HL-60 (cell line): ENCODE results near the gene PIGK.

ENCODE experiments used
- DNase-seq, 2 experiments: peaks; one replicate each; pipeline ENCODE4 v3.0.0-alpha.2; 2010 to 2020; ENCODE audit warnings: low read depth in 1 of 2, low spot score in 1 of 2
- H3K27ac ChIP-seq: fragments of 250-450 bp; sonication (Bioruptor Pico); replicated peaks from 2 replicates; pipeline ENCODE4 v1.5.1; 2020; ENCODE audit warnings: mild to moderate bottlenecking, moderate library complexity
- H3K27me3 ChIP-seq: fragments of 250-450 bp; sonication (Bioruptor Pico); 2 replicates; pipeline ENCODE4 v1.5.1; 2021; ENCODE audit warnings: mild to moderate bottlenecking, moderate library complexity; ENCODE audit not compliant: insufficient read depth, poor library complexity, severe bottlenecking
- H3K4me3 ChIP-seq: replicated peaks from 2 replicates; pipeline ENCODE4 v1.5.1; 2011; ENCODE audit warnings: mild to moderate bottlenecking, control low read depth, low read length; ENCODE audit not compliant: insufficient read depth
- CTCF ChIP-seq: IDR thresholded peaks from one replicate; pipeline ENCODE4 v1.5.1; 2011; ENCODE audit warnings: low read length, control low read depth, inconsistent platforms; ENCODE audit not compliant: insufficient read depth
- GABPA ChIP-seq: IDR thresholded peaks from 2 replicates; pipeline ENCODE4 v1.6.1; 2012; ENCODE audit warnings: low read depth
- POLR2AphosphoS5 ChIP-seq: IDR thresholded peaks from 2 replicates; pipeline ENCODE4 v1.6.1; 2012; ENCODE audit warnings: low read depth
- REST ChIP-seq: IDR thresholded peaks from 2 replicates; pipeline ENCODE4 v1.6.1; 2012; ENCODE audit warnings: low read depth; ENCODE audit not compliant: insufficient replicate concordance
- SPI1 ChIP-seq: IDR thresholded peaks from 2 replicates; pipeline ENCODE4 v1.6.1; 2012; ENCODE audit warnings: low read depth, mild to moderate bottlenecking, borderline replicate concordance
- long read RNA-seq: library from polyadenylated mRNA; unstranded; transcript quantifications from one replicate; pipeline ENCODE4 v2.0.0, GENCODE V29; 2020

Gene PIGK
- long read RNA-seq, full-length matches to known transcripts = 278 of 317 reads
- long read RNA-seq, partial matches to known transcripts = 3 of 317 reads
- long read RNA-seq, other reads (novel, unspliced or antisense) = 36 of 317 reads

- Histone ChIP-seq H3K27me3 (no peaks in the 10 kb centered on the region), H3K27ac (peak within 1 kb of the TSS; percentile 78), H3K4me3 (peak within 1 kb of the TSS; percentile 99)
- TF ChIP-seq GABPA (no peak), POLR2AphosphoS5 (peak; percentile 80), REST (peak; percentile 51), CTCF (no peak), SPI1 (peak; percentile 11; the same call in 1 of the 2 replicates)
- DNase-seq = peak; percentile 89 to 92
These were observed at the start of gene PIGK for GRCh38 chr1:77219166-77219887. TSS of gene PIGK (minus strand) at chr1:77219430. CDS start at chr1:77219402, 28 bp downstream.

GRCh38 chr1:77267035-77267434 is 47.8 kb upstream of the PIGK start:
- Histone ChIP-seq H3K4me3 (no peak overlapping the region), H3K27ac (no peak overlapping the region), H3K27me3 (no peaks in the 10 kb centered on the region)
- TF ChIP-seq SPI1 (no peak), POLR2AphosphoS5 (no peak), GABPA (no peak), CTCF (no peak), REST (no peak)
- DNase-seq = no peak

GRCh38 chr1:77265180-77265579 is 46.0 kb upstream of the PIGK start:
- TF ChIP-seq POLR2AphosphoS5 = no peak
- TF ChIP-seq CTCF = no peak
- no peak for TF ChIP-seq GABPA
- TF ChIP-seq SPI1 = no peak
- no peak for TF ChIP-seq REST
- no peaks in the 10 kb centered on the region for H3K27me3 ChIP-seq
- no peak overlapping the region for H3K4me3 ChIP-seq
- DNase-seq = no peak
- no peak overlapping the region for H3K27ac ChIP-seq
